Osteocyte (in vitro differentiated cells): Measurements from ENCODE around the gene GFER. TPM values are rescaled to one million over a fixed set of nuclear protein-coding genes. Genes with fewer than 3 reads are reported as not detected.

Experiments used
- DNase-seq: peaks from one replicate; pipeline ENCODE4 v3.0.0; 2021; ENCODE audit warnings: mixed read lengths; ENCODE audit not compliant: unreplicated experiment; ENCODE audit errors: extremely low spot score
- H3K27ac Mint-ChIP-seq: one replicate; pipeline ENCODE4 v1.8.0; 2021; ENCODE audit warnings: mild to moderate bottlenecking, mixed read lengths; ENCODE audit not compliant: unreplicated experiment
- H3K27me3 Mint-ChIP-seq: one replicate; pipeline ENCODE4 v1.8.0; 2021; ENCODE audit warnings: mixed read lengths; ENCODE audit not compliant: unreplicated experiment
- H3K36me3 Mint-ChIP-seq: one replicate; pipeline ENCODE4 v1.8.0; 2021; ENCODE audit warnings: mixed read lengths; ENCODE audit not compliant: unreplicated experiment
- H3K4me1 Mint-ChIP-seq: one replicate; pipeline ENCODE4 v1.8.0; 2021; ENCODE audit warnings: mixed read lengths; ENCODE audit not compliant: unreplicated experiment
- H3K4me3 Mint-ChIP-seq: one replicate; pipeline ENCODE4 v1.8.0; 2021; ENCODE audit warnings: mild to moderate bottlenecking, moderate library complexity, mixed read lengths; ENCODE audit not compliant: unreplicated experiment
- H3K9me3 Mint-ChIP-seq: one replicate; pipeline ENCODE4 v1.8.0; 2021; ENCODE audit warnings: mixed read lengths; ENCODE audit not compliant: unreplicated experiment
- total RNA-seq: library from RNA; stranded (reverse); gene quantifications from 2 replicates; pipeline ENCODE4 v1.2.1, GENCODE V29; 2021
- TF ChIP-seq, protein P1 (sequence below): fragments of 200-600 bp; sonication (generic); IDR thresholded peaks from 2 replicates; pipeline ENCODE4 v1.5.0; 2021; ENCODE audit warnings: antibody characterized with exemption, mild to moderate bottlenecking, moderate library complexity

Gene GFER
- total RNA-seq, 1 donor from 2014 or later, result 24.7 TPM

GRCh38 chr16:1991588-1991947 is 7.6 kb downstream of the GFER start:
- Mint-ChIP-seq H3K27ac (no peak overlapping the region), H3K4me1 (peaks cover 6% of the 10 kb centered on the region), H3K36me3 (peaks cover 8% of the 10 kb centered on the region), H3K27me3 (peaks cover 10% of the 10 kb centered on the region), H3K9me3 (no peaks in the 10 kb centered on the region), H3K4me3 (peak overlapping the region; percentile 26)
- no peak for DNase-seq
- TF ChIP-seq, protein P1, sequence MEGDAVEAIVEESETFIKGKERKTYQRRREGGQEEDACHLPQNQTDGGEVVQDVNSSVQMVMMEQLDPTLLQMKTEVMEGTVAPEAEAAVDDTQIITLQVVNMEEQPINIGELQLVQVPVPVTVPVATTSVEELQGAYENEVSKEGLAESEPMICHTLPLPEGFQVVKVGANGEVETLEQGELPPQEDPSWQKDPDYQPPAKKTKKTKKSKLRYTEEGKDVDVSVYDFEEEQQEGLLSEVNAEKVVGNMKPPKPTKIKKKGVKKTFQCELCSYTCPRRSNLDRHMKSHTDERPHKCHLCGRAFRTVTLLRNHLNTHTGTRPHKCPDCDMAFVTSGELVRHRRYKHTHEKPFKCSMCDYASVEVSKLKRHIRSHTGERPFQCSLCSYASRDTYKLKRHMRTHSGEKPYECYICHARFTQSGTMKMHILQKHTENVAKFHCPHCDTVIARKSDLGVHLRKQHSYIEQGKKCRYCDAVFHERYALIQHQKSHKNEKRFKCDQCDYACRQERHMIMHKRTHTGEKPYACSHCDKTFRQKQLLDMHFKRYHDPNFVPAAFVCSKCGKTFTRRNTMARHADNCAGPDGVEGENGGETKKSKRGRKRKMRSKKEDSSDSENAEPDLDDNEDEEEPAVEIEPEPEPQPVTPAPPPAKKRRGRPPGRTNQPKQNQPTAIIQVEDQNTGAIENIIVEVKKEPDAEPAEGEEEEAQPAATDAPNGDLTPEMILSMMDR, result no peak

- Mint-ChIP-seq H3K4me3 (peak overlapping the region; percentile 50), H3K36me3 (peaks cover 3% of the 10 kb centered on the region), H3K9me3 (no peaks in the 10 kb centered on the region), H3K27ac (no peak overlapping the region), H3K27me3 (peaks cover 10% of the 10 kb centered on the region), H3K4me1 (peaks cover 6% of the 10 kb centered on the region)
- DNase-seq, result peak; percentile 95
- TF ChIP-seq, protein P1, result no peak
Observed at GRCh38 chr16:1991948-1992703, 8.1 kb downstream of the GFER start.

- TF ChIP-seq, protein P1, result no peak
- Mint-ChIP-seq H3K4me1 (peaks cover 6% of the 10 kb centered on the region), H3K27ac (no peak overlapping the region), H3K27me3 (peaks cover 10% of the 10 kb centered on the region), H3K36me3 (peaks cover 6% of the 10 kb centered on the region), H3K4me3 (no peak overlapping the region), H3K9me3 (no peaks in the 10 kb centered on the region)
- no peak for DNase-seq
Observed at GRCh38 chr16:1992704-1993317, 8.8 kb downstream of the GFER start.

DNA sequence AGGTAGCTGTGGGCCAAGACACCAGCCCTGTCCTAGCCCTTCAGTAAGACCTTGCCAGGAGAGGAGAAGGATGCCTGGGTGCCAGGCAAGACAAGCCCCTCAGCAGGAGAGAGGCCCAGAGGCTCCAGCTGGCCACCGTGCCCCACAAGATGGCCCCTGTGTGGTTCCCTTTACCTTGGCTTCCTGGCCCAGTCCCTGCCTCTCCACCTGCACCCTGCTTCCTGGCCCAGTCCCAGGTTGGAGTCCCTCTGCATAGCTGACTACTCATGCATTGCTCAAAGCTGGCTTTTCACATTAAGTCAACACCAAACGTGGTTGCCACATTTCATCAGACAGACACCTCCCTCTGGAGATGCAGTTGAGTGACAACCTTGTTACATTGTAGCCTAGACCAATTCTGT is 9.7 kb downstream of the GFER start:
- H3K9me3 Mint-ChIP-seq, result no peaks in the 10 kb centered on the region
- no peak overlapping the region for H3K4me3 Mint-ChIP-seq
- H3K27me3 Mint-ChIP-seq, result peaks cover 7% of the 10 kb centered on the region
- H3K36me3 Mint-ChIP-seq, result peaks cover 9% of the 10 kb centered on the region
- no peak for DNase-seq
- TF ChIP-seq, protein P1, result no peak
- peaks cover 6% of the 10 kb centered on the region for H3K4me1 Mint-ChIP-seq
- H3K27ac Mint-ChIP-seq, result no peak overlapping the region

DNA sequence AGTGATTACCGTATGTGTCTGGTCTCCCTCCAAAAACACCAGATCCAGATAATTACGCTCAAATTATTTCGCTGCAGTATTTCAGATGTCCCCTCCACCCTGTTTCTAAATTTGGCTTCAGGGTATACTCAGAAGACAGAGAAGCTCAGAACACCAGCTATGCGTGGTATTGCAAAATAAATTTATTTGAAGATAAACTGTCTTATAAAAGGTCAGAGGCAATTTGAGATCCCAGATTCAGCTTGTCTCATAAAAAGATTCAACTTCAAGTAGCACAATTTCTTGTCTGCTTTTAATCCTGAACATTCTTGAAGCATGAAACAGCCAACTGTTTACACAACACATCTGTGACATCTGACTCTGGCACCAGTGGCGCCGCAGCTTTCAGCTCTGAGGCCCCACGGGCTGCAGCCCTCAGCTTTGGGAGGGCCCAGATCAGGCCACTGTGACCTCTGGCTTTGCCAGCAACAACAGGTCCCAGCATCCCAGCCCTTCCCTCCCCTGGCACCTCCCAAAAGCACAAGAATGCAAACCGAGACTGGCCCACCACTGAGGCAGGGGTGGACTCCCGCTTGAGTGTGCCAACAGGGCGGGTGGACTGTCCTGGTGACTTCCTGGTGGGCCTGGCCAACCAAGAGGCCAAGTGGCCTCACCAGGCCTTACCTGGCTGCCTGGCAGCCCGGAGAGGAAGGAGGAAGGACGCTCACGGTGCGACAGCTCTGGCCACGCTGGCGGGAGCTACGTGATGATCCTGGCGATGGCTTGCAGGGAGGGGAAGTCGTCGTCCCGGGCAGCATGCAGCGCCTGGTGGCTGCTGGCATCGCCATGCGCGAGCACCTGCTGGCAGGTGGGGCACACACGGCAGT is 13.7 kb downstream of the GFER start:
- no peak for DNase-seq
- H3K4me3 Mint-ChIP-seq, result no peak overlapping the region

More for the DNA sequence above, 13.7 kb downstream of the GFER start:
- Mint-ChIP-seq H3K36me3 (peaks cover 18% of the 10 kb centered on the region), H3K4me1 (no peaks in the 10 kb centered on the region), H3K27me3 (no peaks in the 10 kb centered on the region), H3K9me3 (no peaks in the 10 kb centered on the region), H3K27ac (no peak overlapping the region)
- TF ChIP-seq, protein P1, result no peak
